Fibroblast of the aortic adventitia (primary cell): ENCODE results near the gene DIP2C. TPM values are rescaled to one million over a fixed set of nuclear protein-coding genes. Genes with fewer than 3 reads are reported as not detected.

ENCODE experiments used
- DNase-seq: peaks from one replicate; pipeline ENCODE4 v3.0.0-alpha.2; 2010; ENCODE audit warnings: low read depth
- H3K4me3 ChIP-seq: 2 replicates; pipeline ENCODE4 v1.5.1; 2011; ENCODE audit warnings: low read depth, mild to moderate bottlenecking, control low read depth, low read length, moderate library complexity
- CTCF ChIP-seq: IDR thresholded peaks from 2 replicates; pipeline ENCODE4 v1.5.1; 2011; ENCODE audit warnings: mild to moderate bottlenecking, low read length, control low read depth, inconsistent platforms; ENCODE audit not compliant: insufficient read depth
- total RNA-seq: library from RNA; depleted of rRNA; stranded (reverse); fragments of >200 nt; gene quantifications from 2 replicates; pipeline ENCODE4 v1.2.3, GENCODE V29; 2012; ENCODE audit warnings: low replicate concordance

DIP2C gene
- total RNA-seq, 1 donor, result 15.7 TPM

- DNase-seq, result no peak
- H3K4me3 ChIP-seq, result no peak overlapping the region
- TF ChIP-seq CTCF, result no peak
These were observed 229.7 kb downstream of the DIP2C start for GRCh38 chr10:459743-460142.

- TF ChIP-seq CTCF, result no peak
- DNase-seq, result no peak
- H3K4me3 ChIP-seq, result no peak overlapping the region
These were observed 231.0 kb downstream of the DIP2C start for GRCh38 chr10:458421-458851.

GRCh38 chr10:456486-456885 is 233.0 kb downstream of the DIP2C start:
- no peak for DNase-seq
- TF ChIP-seq CTCF, result no peak
- H3K4me3 ChIP-seq, result no peak overlapping the region

- no peak overlapping the region for H3K4me3 ChIP-seq
- TF ChIP-seq CTCF, result no peak
- peak; percentile 90 for DNase-seq
These were observed 234.6 kb downstream of the DIP2C start for GRCh38 chr10:454860-455259.

- TF ChIP-seq CTCF, result no peak
- no peak overlapping the region for H3K4me3 ChIP-seq
- no peak for DNase-seq
These were observed 235.8 kb downstream of the DIP2C start for GRCh38 chr10:453647-454046.

- DNase-seq, result no peak
- H3K4me3 ChIP-seq, result no peak overlapping the region
- TF ChIP-seq CTCF, result no peak
These were observed 236.7 kb downstream of the DIP2C start for GRCh38 chr10:452512-453426.
